Pancreas (tissue), 10 donors: Measurements from ENCODE around the gene ZEB1. TPM values are rescaled to one million over a fixed set of nuclear protein-coding genes. Genes with fewer than 3 reads are reported as not detected.

Source experiments
- ATAC-seq, 4 donors: fragments of 200-7000 bp; cut with Tn5 transposase; one replicate each; pipeline versions ENCODE4 v1.8.0 to v1.9.1; 2020; ENCODE audit warnings: mild to moderate bottlenecking in 4 of 4, moderate library complexity in 4 of 4
- DNase-seq, 6 donors: peaks; one replicate each; pipeline ENCODE4 v3.0.0-alpha.2; 2020
- FAIRE-seq: peaks from 2 replicates; lab custom pipeline; 2012; peaks lifted over from hg19 to GRCh38; lab: Jason Lieb, UNC
- H3K27ac ChIP-seq, 4 donors: fragments of 200-600 bp; sonication (generic); 1 replicate in 3 of 4; 2 replicates in 1 of 4; pipeline versions ENCODE4 v1.5.0 to v1.8.0; 2020
- H3K27me3 ChIP-seq, 4 donors: fragments of 200-600 bp; one replicate each; pipeline ENCODE4 v1.8.0; 2021
- H3K36me3 ChIP-seq, 3 donors: fragments of 200-600 bp; sonication (generic) in 1 of 3; one replicate each; pipeline versions ENCODE4 v1.5.0 to v1.8.0; 2020 to 2021
- H3K4me1 ChIP-seq, 3 donors: fragments of 200-600 bp; one replicate each; pipeline ENCODE4 v1.8.0; 2021
- H3K4me3 ChIP-seq, 4 donors: fragments of 200-600 bp; sonication (generic) in 2 of 4; one replicate each; pipeline versions ENCODE4 v1.5.0 to v1.8.0; 2020 to 2021
- H3K9me3 ChIP-seq, 4 donors: fragments of 200-600 bp; one replicate each; pipeline ENCODE4 v1.8.0; 2021
- WGBS, 2 donors: extraction: QIAGEN DNeasy Blood & Tissue Kit; methylation state at CpG; one replicate each; pipeline ENCODE4 v1.1.7; 2013; 5-methylcytosine and 5-hydroxymethylcytosine counted together
- intact Hi-C, 3 donors: fragments of 100-400 bp; cut with DNase I; formaldehyde crosslinking; loops; one replicate each; pipeline versions ENCODE4 v1.11.1 to v1.14.2; 2022
- polyA plus RNA-seq, 2 donors: library from polyadenylated mRNA; stranded (reverse); fragments of 200-250 nt; gene quantifications; one replicate each; pipeline ENCODE4 v1.2.3, GENCODE V29; 2013
- total RNA-seq, 6 donors: library from RNA; stranded (reverse); fragmentation: NEBNext Ultra II Directional in 4 of 6; extraction: Animal tissue kit (Norgen Biotek cat#: 25700) in 4 of 6; gene quantifications; one replicate each; pipeline versions ENCODE4 v1.2.1 to v1.2.4, GENCODE V29; 2021 to 2023
- TF ChIP-seq, protein P1 (sequence below), 4 donors: fragments of 200-600 bp; sonication (generic) in 3 of 4; IDR thresholded peaks; one replicate each; pipeline versions ENCODE4 v1.5.0 to v1.8.0; 2021; ENCODE audit warnings: antibody characterized with exemption in 4 of 4
- donor health status: healthy with polysubstance abuse.
- donor health status: DM: no; HTN: no; CAD: no; lungs with moderate emphysema.
- donor health status: DM: no; HTN: no; CAD: no.
- donor health status: control.
- donor health status: control.
- donor health status: Bipolar disorder and iron deficiency.
- donor health status: DM: yes; HTN: yes; CAD: no.
- donor health status: DM: no; HTN: no; CAD: no.
- donor health status: DM: no; HTN: no; CAD: no.
- donor health status: DM: yes; HTN: yes; CAD: no.

Gene ZEB1
- total and polyA plus RNA-seq, 8 donors: 3.2 to 21.6 (median 5.0) TPM

DNA sequence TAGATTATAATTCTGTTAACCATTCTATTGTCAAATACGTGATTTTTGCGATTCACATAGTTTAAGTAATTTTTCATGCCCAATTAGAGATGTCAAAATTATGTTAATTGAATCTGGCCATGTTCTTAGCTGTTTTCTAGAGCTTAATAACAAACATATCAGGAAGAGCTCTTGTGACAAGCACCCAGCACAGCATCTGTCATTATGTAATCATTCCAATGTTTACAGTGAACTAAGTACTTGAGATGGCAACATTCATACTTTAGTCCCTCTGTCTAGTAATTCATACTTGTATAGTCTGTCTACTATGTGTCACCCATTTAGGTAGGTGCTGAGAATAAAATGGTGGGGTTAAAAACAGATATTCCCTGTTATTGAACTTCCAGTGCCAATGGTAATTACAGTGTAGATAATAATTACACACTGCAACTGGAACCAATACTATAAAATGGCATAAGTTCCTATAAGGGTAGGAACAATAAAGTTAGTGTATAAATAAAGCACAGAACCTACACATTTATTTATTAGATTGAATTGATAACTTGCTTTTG is 55.2 kb downstream of the ZEB1 start:
- H3K27me3 ChIP-seq: no peaks in the 10 kb centered on the region
- no peaks in the 10 kb centered on the region for H3K36me3 ChIP-seq
- H3K9me3 ChIP-seq: no peaks in the 10 kb centered on the region
- H3K27ac ChIP-seq: no peak overlapping the region
- FAIRE-seq: no peak
- DNase-seq: no peak
- no peak overlapping the region for H3K4me3 ChIP-seq
- no peak for ATAC-seq
- TF ChIP-seq, protein P1, sequence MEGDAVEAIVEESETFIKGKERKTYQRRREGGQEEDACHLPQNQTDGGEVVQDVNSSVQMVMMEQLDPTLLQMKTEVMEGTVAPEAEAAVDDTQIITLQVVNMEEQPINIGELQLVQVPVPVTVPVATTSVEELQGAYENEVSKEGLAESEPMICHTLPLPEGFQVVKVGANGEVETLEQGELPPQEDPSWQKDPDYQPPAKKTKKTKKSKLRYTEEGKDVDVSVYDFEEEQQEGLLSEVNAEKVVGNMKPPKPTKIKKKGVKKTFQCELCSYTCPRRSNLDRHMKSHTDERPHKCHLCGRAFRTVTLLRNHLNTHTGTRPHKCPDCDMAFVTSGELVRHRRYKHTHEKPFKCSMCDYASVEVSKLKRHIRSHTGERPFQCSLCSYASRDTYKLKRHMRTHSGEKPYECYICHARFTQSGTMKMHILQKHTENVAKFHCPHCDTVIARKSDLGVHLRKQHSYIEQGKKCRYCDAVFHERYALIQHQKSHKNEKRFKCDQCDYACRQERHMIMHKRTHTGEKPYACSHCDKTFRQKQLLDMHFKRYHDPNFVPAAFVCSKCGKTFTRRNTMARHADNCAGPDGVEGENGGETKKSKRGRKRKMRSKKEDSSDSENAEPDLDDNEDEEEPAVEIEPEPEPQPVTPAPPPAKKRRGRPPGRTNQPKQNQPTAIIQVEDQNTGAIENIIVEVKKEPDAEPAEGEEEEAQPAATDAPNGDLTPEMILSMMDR (IDR thresholded peaks at IDR 0.05): no peak
- 66 to 80% methylated on average over 2 of the region's 2 CpGs for WGBS, 2 donors
- H3K4me1 ChIP-seq: no peaks in the 10 kb centered on the region
- intact Hi-C loops: no loop called here

DNA sequence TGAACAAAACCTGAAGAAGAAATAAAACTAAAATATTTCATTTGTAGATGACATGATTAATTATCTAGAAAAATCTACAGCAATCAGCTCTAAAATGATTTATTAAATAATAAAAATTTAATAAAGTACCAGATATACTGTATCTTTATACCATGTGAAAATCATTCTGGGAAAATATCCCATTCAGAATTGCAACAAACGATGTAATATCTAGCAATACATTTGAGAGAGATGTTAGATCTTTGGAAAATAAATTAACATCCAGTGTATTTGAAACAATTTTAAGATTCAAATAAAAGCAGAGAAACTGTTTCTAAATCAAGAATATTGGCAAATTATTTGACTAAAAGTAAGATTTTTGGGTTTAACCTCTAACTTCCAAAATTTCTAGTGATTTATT is 62.2 kb downstream of the ZEB1 start:
- no peak overlapping the region for H3K27ac ChIP-seq
- WGBS, 2 donors: 69 to 71% methylated on average over 1 of the region's 1 CpG
- H3K4me1 ChIP-seq: no peaks in the 10 kb centered on the region
- no peak for ATAC-seq
- TF ChIP-seq, protein P1 (IDR thresholded peaks at IDR 0.05): no peak
- no peak for DNase-seq
- FAIRE-seq: peak; percentile 54
- H3K9me3 ChIP-seq: no peaks in the 10 kb centered on the region
- no peaks in the 10 kb centered on the region for H3K27me3 ChIP-seq
- intact Hi-C loops: no loop called here
- H3K36me3 ChIP-seq: no peaks in the 10 kb centered on the region
- H3K4me3 ChIP-seq: no peak overlapping the region

DNA sequence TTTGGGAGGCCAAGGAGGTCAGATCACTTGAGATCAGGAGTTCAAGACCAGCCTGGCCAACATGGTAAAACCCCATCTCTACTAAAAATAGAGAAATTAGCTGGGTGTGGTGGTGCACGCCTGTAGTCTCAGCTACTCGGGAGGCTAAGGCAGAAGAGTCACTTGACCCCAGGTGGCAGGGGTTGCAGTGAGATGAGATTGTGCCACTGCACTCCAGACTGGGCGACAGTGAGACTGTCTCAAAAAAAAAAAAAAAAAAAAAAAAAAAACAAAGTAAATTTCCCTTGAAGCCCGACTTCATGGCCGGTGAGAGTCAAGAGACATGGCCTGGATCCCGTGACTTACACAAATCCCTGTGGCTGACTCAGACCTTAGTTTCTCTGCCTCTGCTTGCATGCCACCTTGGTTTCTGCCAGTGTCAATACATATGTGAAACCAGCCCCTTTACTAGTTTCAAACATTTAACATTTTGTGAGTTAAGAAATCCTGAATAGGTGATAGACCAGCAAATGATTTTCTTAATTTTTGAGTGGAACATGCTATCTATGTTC is 62.8 kb downstream of the ZEB1 start:
- Histone ChIP-seq H3K27me3 (no peaks in the 10 kb centered on the region), H3K9me3 (no peaks in the 10 kb centered on the region), H3K4me3 (no peak overlapping the region), H3K27ac (no peak overlapping the region), H3K4me1 (no peaks in the 10 kb centered on the region), H3K36me3 (no peaks in the 10 kb centered on the region)
- ATAC-seq (no peak), DNase-seq (no peak), FAIRE-seq (no peak)
- WGBS, 2 donors: 82 to 86% methylated on average over 6 of the region's 6 CpGs
- intact Hi-C loops: no loop called here
- TF ChIP-seq, protein P1 (IDR thresholded peaks at IDR 0.05): no peak

DNA sequence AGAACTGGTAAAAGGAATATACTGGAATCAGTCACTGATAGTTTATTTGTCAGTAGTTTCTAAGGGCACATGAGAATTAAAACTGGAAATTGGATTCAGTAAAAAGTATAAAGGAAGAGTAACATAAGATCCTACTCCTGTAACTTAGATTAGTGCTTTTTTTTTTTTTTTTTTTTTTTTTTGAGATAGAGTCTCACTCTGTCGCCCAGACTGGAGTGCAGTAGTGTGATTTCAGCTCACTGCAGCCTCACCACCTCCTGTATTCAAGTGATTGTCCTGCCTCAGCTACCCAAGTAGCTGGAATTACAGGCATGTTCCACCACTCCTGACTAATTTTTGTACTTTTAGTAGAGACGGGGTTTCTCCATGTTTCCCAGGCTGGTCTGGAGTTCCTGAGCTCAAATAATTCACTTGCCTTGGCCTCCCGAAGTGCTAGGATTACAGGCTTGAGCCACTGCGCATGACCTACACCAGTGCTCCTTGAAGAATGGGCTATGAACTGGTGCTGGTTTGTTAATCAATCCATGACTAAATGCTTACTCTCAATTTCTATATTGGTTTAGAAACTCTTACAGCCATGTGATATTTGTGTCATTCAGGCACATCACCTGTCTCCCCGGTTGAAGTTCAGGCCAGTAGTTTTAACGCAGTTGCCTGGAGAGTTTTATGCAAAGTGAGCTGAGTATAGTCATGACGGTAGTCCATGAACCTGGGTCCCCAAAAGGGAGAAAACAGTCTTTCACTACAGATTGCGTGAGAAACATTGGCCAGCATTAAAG is 65.0 kb downstream of the ZEB1 start:
- ATAC-seq (no peak), DNase-seq (no peak), FAIRE-seq (no peak)
- 88 to 92% methylated on average over 8 of the region's 8 CpGs for WGBS, 2 donors
- intact Hi-C loops: no loop called here
- no peak overlapping the region for H3K27ac ChIP-seq
- TF ChIP-seq, protein P1 (IDR thresholded peaks at IDR 0.05): no peak
- no peaks in the 10 kb centered on the region for H3K36me3 ChIP-seq
- no peaks in the 10 kb centered on the region for H3K9me3 ChIP-seq
- H3K4me1 ChIP-seq: no peaks in the 10 kb centered on the region
- no peaks in the 10 kb centered on the region for H3K27me3 ChIP-seq
- no peak overlapping the region for H3K4me3 ChIP-seq

DNA sequence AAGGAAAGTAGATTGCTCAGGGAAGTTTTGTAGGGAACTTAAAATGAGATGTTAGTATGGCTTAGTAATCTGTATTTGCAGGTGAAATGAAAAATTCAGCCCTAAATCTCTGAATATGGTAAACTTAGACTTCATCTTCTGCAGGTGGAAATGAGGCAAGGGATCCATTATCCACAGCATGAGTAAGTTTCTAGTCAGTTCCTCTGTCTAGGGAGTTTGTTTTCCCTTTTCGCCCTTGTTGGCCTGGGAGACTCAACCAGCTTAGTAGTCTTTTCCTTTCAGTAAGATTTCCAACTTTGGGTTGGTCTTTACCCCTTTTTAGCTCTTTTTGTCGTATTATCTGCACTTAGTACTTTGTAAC is 65.6 kb downstream of the ZEB1 start:
- FAIRE-seq: no peak
- no peak overlapping the region for H3K4me3 ChIP-seq
- TF ChIP-seq, protein P1 (IDR thresholded peaks at IDR 0.05): no peak
- ATAC-seq: no peak
- 86 to 89% methylated on average over 2 of the region's 2 CpGs for WGBS, 2 donors
- DNase-seq: no peak
- no peaks in the 10 kb centered on the region for H3K9me3 ChIP-seq
- no peak overlapping the region for H3K27ac ChIP-seq
- intact Hi-C loops: no loop called here
- H3K36me3 ChIP-seq: no peaks in the 10 kb centered on the region
- no peaks in the 10 kb centered on the region for H3K4me1 ChIP-seq
- no peaks in the 10 kb centered on the region for H3K27me3 ChIP-seq
